Activated CD8-positive, alpha-beta memory T cell treated with anti-CD3 and anti-CD28 coated beads for 48 hours (primary cell): Measurements from ENCODE around the gene MXD4.

Experiments used
- DNase-seq, 3 experiments: peaks; one replicate each; pipeline ENCODE4 v3.0.0-alpha.2; 2020; ENCODE audit warnings: low read depth in 2 of 3, low spot score in 2 of 3

The MXD4 gene

GRCh38 chr4:2265113-2266110, 3.5 kb upstream of the MXD4 start:
- DNase-seq, result no peak

- no peak for DNase-seq
These were observed 2.7 kb upstream of the MXD4 start for GRCh38 chr4:2264481-2265041.

GRCh38 chr4:2263926-2264321, 2.0 kb upstream of the MXD4 start:
- DNase-seq, result no peak

GRCh38 chr4:2262944-2263250, 988 bp upstream of the MXD4 start:
- DNase-seq, result no peak

GRCh38 chr4:2262145-2262943, 435 bp upstream of the MXD4 start:
- peak; percentile 89 to 95 (median 93) for DNase-seq

- peak; percentile 18 to 35 (median 23) for DNase-seq
These were observed 628 bp downstream of the MXD4 start for GRCh38 chr4:2261110-2261852.

GRCh38 chr4:2260344-2261109, 1.4 kb downstream of the MXD4 start:
- DNase-seq, result no peak

- no peak for DNase-seq
These were observed 2.2 kb downstream of the MXD4 start for GRCh38 chr4:2259541-2260343.

GRCh38 chr4:2259036-2259540, 2.8 kb downstream of the MXD4 start:
- no peak for DNase-seq

GRCh38 chr4:2258091-2259035, 3.5 kb downstream of the MXD4 start:
- DNase-seq, result no peak

- DNase-seq, result no peak
These were observed 4.4 kb downstream of the MXD4 start for GRCh38 chr4:2257361-2258081.

GRCh38 chr4:2256781-2257191, 5.1 kb downstream of the MXD4 start:
- DNase-seq, result no peak

- DNase-seq, result no peak
These were observed 5.7 kb downstream of the MXD4 start for GRCh38 chr4:2256156-2256731.

- DNase-seq, result no peak
These were observed 6.3 kb downstream of the MXD4 start for GRCh38 chr4:2255501-2256155.

GRCh38 chr4:2254665-2255500, 7.0 kb downstream of the MXD4 start:
- no peak for DNase-seq
